SK-N-MC (cell line): ENCODE measurements around the gene CADM4.

Experiments used
- EZH2 ChIP-seq: fragments of 200-600 bp; sonication (generic); IDR thresholded peaks from one replicate; pipeline ENCODE4 v1.6.1; 2017; ENCODE audit warnings: antibody characterized with exemption
- FOXP2 ChIP-seq: optimal IDR thresholded peaks from 2 replicates; pipeline ENCODE3; 2011; ENCODE audit warnings: mild to moderate bottlenecking, moderate library complexity; ENCODE audit not compliant: insufficient read depth; ENCODE audit errors: extremely low read length, control extremely low read depth
- POLR2AphosphoS5 ChIP-seq: IDR thresholded peaks from 2 replicates; pipeline ENCODE4 v1.6.1; 2012; ENCODE audit warnings: mild to moderate bottlenecking, low read depth, low read length, borderline replicate concordance

DNA sequence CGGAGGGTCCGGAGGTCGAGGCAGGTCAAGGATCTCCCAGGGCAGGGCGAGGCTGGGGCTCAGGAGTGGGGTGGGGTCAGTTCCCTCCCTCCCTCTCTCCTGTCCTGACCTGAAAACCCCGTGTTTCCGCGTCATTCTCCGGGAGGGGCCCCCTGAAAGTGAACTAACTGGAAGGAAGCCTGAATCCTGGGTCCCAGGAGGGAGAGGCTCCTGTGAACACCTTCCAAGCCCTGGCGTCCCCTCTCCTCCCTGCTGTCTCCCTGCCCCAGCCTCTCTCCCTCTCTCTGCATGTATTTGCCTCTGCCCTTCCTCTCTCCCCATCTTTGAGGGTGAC is 741 bp upstream of the CADM4 start:
- TF ChIP-seq EZH2 = no peak
- TF ChIP-seq POLR2AphosphoS5 = no peak
- no peak for TF ChIP-seq FOXP2
